Liver (tissue), 9 donors: ENCODE measurements around the gene CCDC144A. TPM values are rescaled to one million over a fixed set of nuclear protein-coding genes. Genes with fewer than 3 reads are reported as not detected.
"Not testable (repeated sequence)": the region's sequence is repeated elsewhere in the genome, so short reads cannot be mapped to it uniquely, and the experiment has no call there.

Experiments used
- DNase-seq: peaks from one replicate; pipeline ENCODE4 v3.0.0-alpha.2; 2017; ENCODE audit warnings: low spot score
- H3K27ac ChIP-seq, 2 donors: one replicate each; pipeline ENCODE4 v1.7.0; 2013; ENCODE audit warnings: inconsistent platforms in 2 of 2, low read length in 2 of 2, control low read depth in 1 of 2, low read depth in 1 of 2, mild to moderate bottlenecking in 1 of 2
- H3K27me3 ChIP-seq, 4 donors: one replicate each; pipeline versions ENCODE4 v1.6.1 to v1.7.0; 2013; ENCODE audit warnings: low read length in 3 of 4, inconsistent platforms in 1 of 4, mild to moderate bottlenecking in 1 of 4, moderate library complexity in 1 of 4; ENCODE audit not compliant: control insufficient read depth in 4 of 4, insufficient read depth in 4 of 4
- H3K36me3 ChIP-seq, 4 donors: one replicate each; pipeline versions ENCODE4 v1.6.1 to v1.7.0; 2013; ENCODE audit warnings: low read length in 3 of 4, mild to moderate bottlenecking in 3 of 4, low read depth in 1 of 4, moderate library complexity in 1 of 4; ENCODE audit not compliant: control insufficient read depth in 4 of 4, insufficient read depth in 3 of 4
- H3K4me1 ChIP-seq, 4 donors: one replicate each; pipeline versions ENCODE4 v1.6.1 to v1.7.0; 2013; ENCODE audit warnings: low read length in 3 of 4, mild to moderate bottlenecking in 3 of 4, moderate library complexity in 1 of 4; ENCODE audit not compliant: control insufficient read depth in 4 of 4, insufficient read depth in 4 of 4
- H3K4me3 ChIP-seq, 3 donors: one replicate each; pipeline versions ENCODE4 v1.6.1 to v1.7.0; 2013; ENCODE audit warnings: low read length in 3 of 3, control low read depth in 1 of 3, low read depth in 1 of 3, mild to moderate bottlenecking in 1 of 3
- H3K9ac ChIP-seq, 2 donors: one replicate each; pipeline ENCODE4 v1.7.0; 2013; ENCODE audit warnings: low read length in 2 of 2, mild to moderate bottlenecking in 2 of 2, moderate library complexity in 2 of 2, control low read depth in 1 of 2, low read depth in 1 of 2
- H3K9me3 ChIP-seq, 4 donors: one replicate each; pipeline versions ENCODE4 v1.6.1 to v1.7.0; 2013; ENCODE audit warnings: low read length in 3 of 4; ENCODE audit not compliant: control insufficient read depth in 4 of 4
- EGR1 ChIP-seq, 2 donors: IDR thresholded peaks; 2 replicates each; pipeline ENCODE4 v1.6.1; 2016 to 2018; ENCODE audit warnings: antibody characterized with exemption in 2 of 2, low read depth in 2 of 2
- FOXA1 ChIP-seq: IDR thresholded peaks from 2 replicates; pipeline ENCODE4 v1.6.1; 2016; ENCODE audit warnings: antibody characterized with exemption
- FOXA2 ChIP-seq: IDR thresholded peaks from 2 replicates; pipeline ENCODE4 v1.6.1; 2016; ENCODE audit warnings: antibody characterized with exemption
- GABPA ChIP-seq, 2 donors: IDR thresholded peaks in 1 of 2; conservative IDR thresholded peaks in 1 of 2; 2 replicates each; pipeline ENCODE4 v1.6.1; 2016; ENCODE audit warnings: antibody characterized with exemption in 2 of 2, mild to moderate bottlenecking in 1 of 2, moderate library complexity in 1 of 2
- HNF4A ChIP-seq, 2 donors: conservative IDR thresholded peaks; 2 replicates each; pipeline ENCODE4 v1.6.1; 2016; ENCODE audit warnings: antibody characterized with exemption in 2 of 2, mild to moderate bottlenecking in 2 of 2
- HNF4G ChIP-seq: IDR thresholded peaks from 2 replicates; pipeline ENCODE4 v1.6.1; 2016; ENCODE audit warnings: antibody characterized with exemption
- JUND ChIP-seq, 2 donors: IDR thresholded peaks; 2 replicates each; pipeline ENCODE4 v1.6.1; 2016; ENCODE audit warnings: antibody characterized with exemption in 2 of 2
- NR2F2 ChIP-seq: IDR thresholded peaks from 2 replicates; pipeline ENCODE4 v1.6.1; 2016; ENCODE audit warnings: antibody characterized with exemption
- RAD21 ChIP-seq, 2 donors: IDR thresholded peaks; 2 replicates each; pipeline ENCODE4 v1.6.1; 2016; ENCODE audit warnings: antibody characterized with exemption in 2 of 2, mild to moderate bottlenecking in 2 of 2
- RXRA ChIP-seq, 2 donors: IDR thresholded peaks; 2 replicates each; pipeline ENCODE4 v1.6.1; 2017 to 2018; ENCODE audit warnings: antibody characterized with exemption in 2 of 2, mild to moderate bottlenecking in 1 of 2
- YY1 ChIP-seq: IDR thresholded peaks from 2 replicates; pipeline ENCODE4 v1.6.1; 2016; ENCODE audit warnings: antibody characterized with exemption, mild to moderate bottlenecking
- WGBS: extraction: QIAGEN DNeasy Blood & Tissue Kit; methylation state at CpG from one replicate; pipeline ENCODE4 v1.1.7; 2013; 5-methylcytosine and 5-hydroxymethylcytosine counted together
- polyA plus RNA-seq, 2 donors: library from polyadenylated mRNA; stranded (reverse) in 1 of 2; unstranded in 1 of 2; fragments of 200-250 nt in 1 of 2; fragments of >200 nt in 1 of 2; fragmentation: Nextera tagmentation in 1 of 2; extraction: Ambion mirVana in 1 of 2; gene quantifications; one replicate each; pipeline versions ENCODE4 v1.2.1 to v1.2.3, GENCODE V29; 2013 to 2015
- total RNA-seq, 2 donors: library from RNA; depleted of rRNA; stranded (reverse); fragments of >200 nt; gene quantifications; one replicate each; pipeline ENCODE4 v1.2.3, GENCODE V29; 2014
- TF ChIP-seq, protein P1 (sequence below): IDR thresholded peaks from 2 replicates; pipeline ENCODE4 v1.6.1; 2016; ENCODE audit warnings: antibody characterized with exemption
- TF ChIP-seq, protein P2 (sequence below): IDR thresholded peaks from 2 replicates; pipeline ENCODE4 v1.6.1; 2016; ENCODE audit warnings: antibody characterized with exemption
- TF ChIP-seq, protein P3 (sequence below): fragments of 150-350 bp; IDR thresholded peaks from 2 replicates; pipeline ENCODE4 v1.5.1; 2017; ENCODE audit warnings: improper control_type of control experiment, low read depth, low read length; ENCODE audit not compliant: missing input control
- TF ChIP-seq, protein P4 (sequence below): IDR thresholded peaks from 2 replicates; pipeline ENCODE4 v1.6.1; 2016; ENCODE audit warnings: antibody characterized with exemption, mild to moderate bottlenecking
- donor health status: healthy.
- donor health status: healthy.
- donor health status: healthy.
- donor health status: healthy.
- donor health status: healthy.

CCDC144A gene
- total and polyA plus RNA-seq, 4 donors, result 0.05 to 5.2 (median 3.2) TPM

DNA sequence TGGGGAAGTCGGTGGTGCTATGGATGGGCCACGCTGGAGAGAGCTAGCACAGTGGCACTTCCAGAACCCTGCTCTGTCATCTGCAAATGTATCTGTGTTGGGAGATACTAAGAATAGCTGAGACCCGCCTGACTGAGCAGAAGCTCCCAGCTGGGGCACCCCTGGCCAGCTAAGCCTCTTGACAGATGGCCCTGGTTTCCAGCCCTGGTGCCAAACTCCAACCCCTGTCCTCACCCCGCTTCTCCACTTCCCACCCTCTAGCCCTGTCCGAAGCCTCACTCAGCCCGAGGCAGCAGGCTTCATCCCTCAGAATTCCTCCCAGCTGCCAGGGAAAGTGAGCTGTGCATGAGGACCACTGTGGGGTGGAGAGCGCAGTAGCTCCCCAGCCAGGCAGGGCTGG, 124.4 kb downstream of the CCDC144A start (continued):
- TF ChIP-seq, protein P1, sequence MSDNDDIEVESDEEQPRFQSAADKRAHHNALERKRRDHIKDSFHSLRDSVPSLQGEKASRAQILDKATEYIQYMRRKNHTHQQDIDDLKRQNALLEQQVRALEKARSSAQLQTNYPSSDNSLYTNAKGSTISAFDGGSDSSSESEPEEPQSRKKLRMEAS, result no peak
- TF ChIP-seq EGR1 (IDR thresholded peaks at IDR 0.05; ENCODE audit: low read depth in 2 of 2) (no peak), FOXA2 (no peak), YY1 (no peak), RAD21 (IDR thresholded peaks at IDR 0.05) (no peak)

DNA sequence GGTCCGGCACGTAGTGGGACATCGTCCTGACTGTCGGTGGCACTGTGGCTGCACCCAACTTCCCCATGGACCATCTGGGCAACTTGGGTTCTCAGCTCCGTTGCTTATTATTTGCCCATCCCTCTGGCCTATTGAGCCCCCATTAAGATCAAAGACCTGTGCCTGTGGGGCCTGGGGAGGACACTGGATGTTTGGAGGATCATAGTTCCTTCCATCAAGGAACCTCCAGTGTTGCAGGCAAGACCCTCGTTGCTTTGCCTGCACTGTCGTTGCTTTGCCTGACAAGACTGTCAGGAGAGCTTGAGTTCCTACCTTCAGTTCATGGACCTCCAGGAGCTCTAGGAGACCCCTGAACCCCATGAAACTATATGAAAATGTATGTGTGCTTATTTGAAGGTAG, 127.2 kb downstream of the CCDC144A start:
- Histone ChIP-seq H3K27ac (no peak overlapping the region), H3K9ac (no peak overlapping the region), H3K27me3 (no peaks in the 10 kb centered on the region), H3K36me3 (no peaks in the 10 kb centered on the region), H3K9me3 (no peaks in the 10 kb centered on the region), H3K4me1 (no peaks in the 10 kb centered on the region), H3K4me3 (no peak overlapping the region)
- WGBS, result 89% methylated on average over 7 of the region's 7 CpGs
- no peak for TF ChIP-seq HNF4G
- no peak for TF ChIP-seq NR2F2
- DNase-seq, result no peak

DNA sequence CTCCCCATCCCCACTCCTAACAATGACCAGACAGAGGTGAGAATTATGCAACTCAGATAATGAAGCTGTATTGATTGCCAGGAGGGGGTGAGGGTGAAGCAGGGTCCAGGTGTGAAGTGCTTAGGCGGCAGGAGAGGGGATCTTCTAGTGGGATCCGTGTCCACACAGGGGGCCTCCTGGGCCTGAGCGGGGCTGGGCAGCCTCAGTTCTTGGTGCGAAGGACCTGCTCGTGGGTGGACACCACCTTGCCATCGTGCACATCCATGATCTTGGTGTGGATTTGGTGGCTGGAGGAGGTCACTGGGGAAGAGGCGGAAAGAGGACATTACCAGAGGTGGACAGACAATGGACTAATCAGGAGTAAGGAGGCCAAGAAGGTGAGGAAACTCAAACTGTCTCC, 127.9 kb downstream of the CCDC144A start:
- not testable (repeated sequence) for H3K4me1 ChIP-seq, H3K9me3 ChIP-seq

DNA sequence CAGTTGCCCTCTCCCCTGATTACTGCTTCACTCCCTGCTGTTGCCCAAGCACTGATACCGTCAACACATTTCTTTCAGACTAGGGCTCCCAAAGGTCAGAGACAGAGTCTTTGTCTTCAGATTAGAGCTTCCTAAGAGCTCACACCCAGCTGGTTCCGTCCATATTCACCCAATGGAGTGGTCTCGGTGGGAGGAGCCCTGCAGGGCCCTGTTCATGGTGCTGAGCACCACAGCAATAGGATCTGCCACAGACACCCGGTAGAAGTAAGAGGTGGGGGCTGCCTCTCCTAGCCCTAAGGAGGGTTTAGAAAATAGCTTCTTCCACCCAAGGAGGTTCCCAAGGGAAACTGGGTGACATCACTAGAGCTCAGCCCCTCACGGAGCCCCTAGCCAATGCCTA, 128.3 kb downstream of the CCDC144A start:
- DNase-seq, result no peak
- WGBS, result 61% methylated on average over 5 of the region's 5 CpGs

More for the DNA sequence above, 127.9 kb downstream of the CCDC144A start:
- not testable (repeated sequence) for H3K27me3 ChIP-seq, DNase-seq, H3K27ac ChIP-seq, H3K9ac ChIP-seq, H3K4me3 ChIP-seq, H3K36me3 ChIP-seq
- WGBS, result 88% methylated on average over 7 of the region's 7 CpGs

More for the DNA sequence above, 128.3 kb downstream of the CCDC144A start:
- TF ChIP-seq FOXA2 (no peak), EGR1 (IDR thresholded peaks at IDR 0.05; ENCODE audit: low read depth in 2 of 2) (no peak), YY1 (no peak), HNF4A (conservative IDR thresholded peaks at IDR 0.05) (no peak), GABPA (IDR thresholded peaks at IDR 0.05 in 1 of 2, conservative IDR thresholded peaks at IDR 0.05 in 1 of 2) (no peak), JUND (IDR thresholded peaks at IDR 0.05) (no peak), FOXA1 (no peak), NR2F2 (no peak), RAD21 (IDR thresholded peaks at IDR 0.05) (no peak), HNF4G (no peak), RXRA (IDR thresholded peaks at IDR 0.05) (no peak)
- TF ChIP-seq, protein P2, sequence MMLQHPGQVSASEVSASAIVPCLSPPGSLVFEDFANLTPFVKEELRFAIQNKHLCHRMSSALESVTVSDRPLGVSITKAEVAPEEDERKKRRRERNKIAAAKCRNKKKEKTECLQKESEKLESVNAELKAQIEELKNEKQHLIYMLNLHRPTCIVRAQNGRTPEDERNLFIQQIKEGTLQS, result no peak
- TF ChIP-seq, protein P1, result no peak
- TF ChIP-seq, protein P3, sequence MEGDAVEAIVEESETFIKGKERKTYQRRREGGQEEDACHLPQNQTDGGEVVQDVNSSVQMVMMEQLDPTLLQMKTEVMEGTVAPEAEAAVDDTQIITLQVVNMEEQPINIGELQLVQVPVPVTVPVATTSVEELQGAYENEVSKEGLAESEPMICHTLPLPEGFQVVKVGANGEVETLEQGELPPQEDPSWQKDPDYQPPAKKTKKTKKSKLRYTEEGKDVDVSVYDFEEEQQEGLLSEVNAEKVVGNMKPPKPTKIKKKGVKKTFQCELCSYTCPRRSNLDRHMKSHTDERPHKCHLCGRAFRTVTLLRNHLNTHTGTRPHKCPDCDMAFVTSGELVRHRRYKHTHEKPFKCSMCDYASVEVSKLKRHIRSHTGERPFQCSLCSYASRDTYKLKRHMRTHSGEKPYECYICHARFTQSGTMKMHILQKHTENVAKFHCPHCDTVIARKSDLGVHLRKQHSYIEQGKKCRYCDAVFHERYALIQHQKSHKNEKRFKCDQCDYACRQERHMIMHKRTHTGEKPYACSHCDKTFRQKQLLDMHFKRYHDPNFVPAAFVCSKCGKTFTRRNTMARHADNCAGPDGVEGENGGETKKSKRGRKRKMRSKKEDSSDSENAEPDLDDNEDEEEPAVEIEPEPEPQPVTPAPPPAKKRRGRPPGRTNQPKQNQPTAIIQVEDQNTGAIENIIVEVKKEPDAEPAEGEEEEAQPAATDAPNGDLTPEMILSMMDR, result no peak
- TF ChIP-seq, protein P4, sequence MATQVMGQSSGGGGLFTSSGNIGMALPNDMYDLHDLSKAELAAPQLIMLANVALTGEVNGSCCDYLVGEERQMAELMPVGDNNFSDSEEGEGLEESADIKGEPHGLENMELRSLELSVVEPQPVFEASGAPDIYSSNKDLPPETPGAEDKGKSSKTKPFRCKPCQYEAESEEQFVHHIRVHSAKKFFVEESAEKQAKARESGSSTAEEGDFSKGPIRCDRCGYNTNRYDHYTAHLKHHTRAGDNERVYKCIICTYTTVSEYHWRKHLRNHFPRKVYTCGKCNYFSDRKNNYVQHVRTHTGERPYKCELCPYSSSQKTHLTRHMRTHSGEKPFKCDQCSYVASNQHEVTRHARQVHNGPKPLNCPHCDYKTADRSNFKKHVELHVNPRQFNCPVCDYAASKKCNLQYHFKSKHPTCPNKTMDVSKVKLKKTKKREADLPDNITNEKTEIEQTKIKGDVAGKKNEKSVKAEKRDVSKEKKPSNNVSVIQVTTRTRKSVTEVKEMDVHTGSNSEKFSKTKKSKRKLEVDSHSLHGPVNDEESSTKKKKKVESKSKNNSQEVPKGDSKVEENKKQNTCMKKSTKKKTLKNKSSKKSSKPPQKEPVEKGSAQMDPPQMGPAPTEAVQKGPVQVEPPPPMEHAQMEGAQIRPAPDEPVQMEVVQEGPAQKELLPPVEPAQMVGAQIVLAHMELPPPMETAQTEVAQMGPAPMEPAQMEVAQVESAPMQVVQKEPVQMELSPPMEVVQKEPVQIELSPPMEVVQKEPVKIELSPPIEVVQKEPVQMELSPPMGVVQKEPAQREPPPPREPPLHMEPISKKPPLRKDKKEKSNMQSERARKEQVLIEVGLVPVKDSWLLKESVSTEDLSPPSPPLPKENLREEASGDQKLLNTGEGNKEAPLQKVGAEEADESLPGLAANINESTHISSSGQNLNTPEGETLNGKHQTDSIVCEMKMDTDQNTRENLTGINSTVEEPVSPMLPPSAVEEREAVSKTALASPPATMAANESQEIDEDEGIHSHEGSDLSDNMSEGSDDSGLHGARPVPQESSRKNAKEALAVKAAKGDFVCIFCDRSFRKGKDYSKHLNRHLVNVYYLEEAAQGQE, result no peak
- Histone ChIP-seq H3K27me3 (no peaks in the 10 kb centered on the region), H3K9ac (no peak overlapping the region), H3K4me3 (no peak overlapping the region), H3K4me1 (no peaks in the 10 kb centered on the region), H3K27ac (no peak overlapping the region), H3K36me3 (no peaks in the 10 kb centered on the region), H3K9me3 (no peaks in the 10 kb centered on the region)
